OCI-LY1 (cell line): ENCODE measurements around the gene FAT1.
"Not testable (repeated sequence)": the region's sequence is repeated elsewhere in the genome, so short reads cannot be mapped to it uniquely, and the experiment has no call there.

Experiments used
- H2AFZ ChIP-seq: fragments of 200-600 bp; sonication (generic), shearing (Covaris generic); 2 replicates; pipeline ENCODE4 v1.6.0; 2014; ENCODE audit warnings: antibody characterized with exemption, mild to moderate bottlenecking, low read length
- H3F3A ChIP-seq: fragments of 200-600 bp; sonication (generic), shearing (Covaris generic); 2 replicates; pipeline ENCODE4 v1.6.0; 2014; ENCODE audit warnings: mild to moderate bottlenecking, antibody characterized with exemption, low read length, moderate library complexity; ENCODE audit not compliant: insufficient read depth
- H3K27ac ChIP-seq: fragments of 200-600 bp; sonication (generic); 2 replicates; pipeline ENCODE4 v1.5.1; 2014; ENCODE audit warnings: low read length, mixed run types, mild to moderate bottlenecking, low read depth; ENCODE audit not compliant: poor library complexity, severe bottlenecking
- H3K27me3 ChIP-seq: fragments of 200-600 bp; sonication (generic); 2 replicates; pipeline ENCODE4 v1.6.0; 2014; ENCODE audit warnings: antibody characterized with exemption, mild to moderate bottlenecking, low read length, moderate library complexity; ENCODE audit not compliant: insufficient read depth
- H3K36me3 ChIP-seq: fragments of 200-600 bp; sonication (generic); 2 replicates; pipeline ENCODE4 v1.6.1; 2014; ENCODE audit warnings: mild to moderate bottlenecking, antibody characterized with exemption, low read length, moderate library complexity, mixed read lengths; ENCODE audit not compliant: insufficient read depth
- H3K4me1 ChIP-seq: fragments of 200-600 bp; sonication (generic); 2 replicates; pipeline ENCODE4 v1.5.1; 2014; ENCODE audit warnings: mild to moderate bottlenecking, low read length, moderate library complexity; ENCODE audit not compliant: insufficient read depth, severe bottlenecking
- H3K4me2 ChIP-seq: fragments of 200-600 bp; sonication (generic), shearing (Covaris generic); 2 replicates; pipeline ENCODE4 v1.6.1; 2014; ENCODE audit warnings: low read length
- H3K4me3 ChIP-seq: fragments of 200-600 bp; sonication (generic); 2 replicates; pipeline ENCODE4 v1.5.1; 2014; ENCODE audit warnings: low read length, low read depth, mild to moderate bottlenecking, mixed read lengths; ENCODE audit not compliant: poor library complexity, severe bottlenecking
- H3K79me2 ChIP-seq: fragments of 200-600 bp; shearing (Covaris generic); 2 replicates; pipeline ENCODE4 v1.6.1; 2016; ENCODE audit warnings: mixed run types, low read length, mixed read lengths; ENCODE audit not compliant: insufficient read depth
- H3K9ac ChIP-seq: fragments of 200-600 bp; sonication (generic), shearing (Covaris generic); 2 replicates; pipeline ENCODE4 v1.6.1; 2014; ENCODE audit warnings: mild to moderate bottlenecking, low read length, mixed read lengths
- H3K9me2 ChIP-seq: fragments of 200-600 bp; sonication (generic), shearing (Covaris generic); 2 replicates; pipeline ENCODE4 v1.6.1; 2014; ENCODE audit warnings: low read depth, mild to moderate bottlenecking, low read length, mixed read lengths
- H3K9me3 ChIP-seq: fragments of 200-600 bp; shearing (Covaris generic); 2 replicates; pipeline ENCODE4 v1.6.1; 2014; ENCODE audit warnings: low read length, mixed read lengths
- H4K20me1 ChIP-seq: fragments of 200-600 bp; sonication (generic), shearing (Covaris generic); 2 replicates; pipeline ENCODE4 v1.6.0; 2016; ENCODE audit warnings: mild to moderate bottlenecking, low read length; ENCODE audit not compliant: insufficient read depth
- EZH2 ChIP-seq: fragments of 200-600 bp; sonication (generic), shearing (Covaris generic); IDR thresholded peaks from 2 replicates; pipeline ENCODE4 v1.8.0; 2017; ENCODE audit warnings: borderline replicate concordance, mixed run types, mild to moderate bottlenecking, antibody characterized with exemption, low read length, moderate library complexity, mixed read lengths
- TF ChIP-seq, protein P1 (sequence below): fragments of 200-600 bp; sonication (generic), shearing (Covaris generic); IDR thresholded peaks from 2 replicates; pipeline ENCODE4 v1.5.1; 2017; ENCODE audit warnings: mild to moderate bottlenecking, antibody characterized with exemption, low read length, moderate library complexity, mixed read lengths

The FAT1 gene

DNA sequence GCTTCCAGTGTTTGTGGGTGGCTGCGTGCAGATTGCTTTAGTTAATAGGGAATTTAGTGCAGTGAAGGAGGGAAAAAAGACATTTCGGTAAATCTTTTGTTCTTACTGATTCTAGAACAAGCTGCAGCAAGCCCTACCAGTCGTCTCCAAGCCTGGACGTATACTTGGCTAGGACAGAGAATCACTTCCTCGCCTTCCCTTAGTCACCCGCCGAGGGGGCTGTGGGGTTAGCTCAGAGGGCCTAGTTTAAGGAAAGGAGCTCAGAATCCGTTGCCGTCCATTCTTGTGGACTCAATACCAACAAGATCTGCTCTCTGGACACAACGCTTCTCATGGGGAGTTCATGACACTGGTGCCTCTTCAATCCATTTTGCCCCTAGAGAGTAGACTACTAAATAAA is 36.3 kb upstream of the FAT1 start:
- Histone ChIP-seq H2AFZ (0 out of 2 replicates have a peak overlapping the region, but pooled peaks have one; percentile 40), H3K27me3 (no peaks in the 10 kb centered on the region), H3K9me2 (no peaks in the 10 kb centered on the region), H3K79me2 (no peaks in the 10 kb centered on the region), H3K9ac (no peak overlapping the region), H3K4me2 (no peak overlapping the region), H3K27ac (peak overlapping the region; percentile 54), H3K4me3 (no peak overlapping the region), H3K9me3 (no peaks in the 10 kb centered on the region), H3K36me3 (no peaks in the 10 kb centered on the region), H4K20me1 (no peaks in the 10 kb centered on the region), H3K4me1 (peaks cover 59% of the 10 kb centered on the region), H3F3A (no peaks in the 10 kb centered on the region)
- no peak for TF ChIP-seq EZH2
- TF ChIP-seq, protein P1, sequence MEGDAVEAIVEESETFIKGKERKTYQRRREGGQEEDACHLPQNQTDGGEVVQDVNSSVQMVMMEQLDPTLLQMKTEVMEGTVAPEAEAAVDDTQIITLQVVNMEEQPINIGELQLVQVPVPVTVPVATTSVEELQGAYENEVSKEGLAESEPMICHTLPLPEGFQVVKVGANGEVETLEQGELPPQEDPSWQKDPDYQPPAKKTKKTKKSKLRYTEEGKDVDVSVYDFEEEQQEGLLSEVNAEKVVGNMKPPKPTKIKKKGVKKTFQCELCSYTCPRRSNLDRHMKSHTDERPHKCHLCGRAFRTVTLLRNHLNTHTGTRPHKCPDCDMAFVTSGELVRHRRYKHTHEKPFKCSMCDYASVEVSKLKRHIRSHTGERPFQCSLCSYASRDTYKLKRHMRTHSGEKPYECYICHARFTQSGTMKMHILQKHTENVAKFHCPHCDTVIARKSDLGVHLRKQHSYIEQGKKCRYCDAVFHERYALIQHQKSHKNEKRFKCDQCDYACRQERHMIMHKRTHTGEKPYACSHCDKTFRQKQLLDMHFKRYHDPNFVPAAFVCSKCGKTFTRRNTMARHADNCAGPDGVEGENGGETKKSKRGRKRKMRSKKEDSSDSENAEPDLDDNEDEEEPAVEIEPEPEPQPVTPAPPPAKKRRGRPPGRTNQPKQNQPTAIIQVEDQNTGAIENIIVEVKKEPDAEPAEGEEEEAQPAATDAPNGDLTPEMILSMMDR: no peak

GRCh38 chr4:186758929-186759682 is 35.5 kb upstream of the FAT1 start:
- H3K4me3 ChIP-seq: no peak overlapping the region
- no peak overlapping the region for H3K9ac ChIP-seq
- H3K9me2 ChIP-seq: no peaks in the 10 kb centered on the region
- H3K27me3 ChIP-seq: no peaks in the 10 kb centered on the region
- H2AFZ ChIP-seq: no peak overlapping the region
- no peaks in the 10 kb centered on the region for H3K9me3 ChIP-seq
- H3K4me2 ChIP-seq: no peak overlapping the region
- peaks cover 63% of the 10 kb centered on the region for H3K4me1 ChIP-seq
- H3K27ac ChIP-seq: no peak overlapping the region
- no peaks in the 10 kb centered on the region for H3F3A ChIP-seq
- no peak for TF ChIP-seq EZH2
- TF ChIP-seq, protein P1: no peak
- H3K36me3 ChIP-seq: no peaks in the 10 kb centered on the region
- H4K20me1 ChIP-seq: no peaks in the 10 kb centered on the region
- H3K79me2 ChIP-seq: no peaks in the 10 kb centered on the region

DNA sequence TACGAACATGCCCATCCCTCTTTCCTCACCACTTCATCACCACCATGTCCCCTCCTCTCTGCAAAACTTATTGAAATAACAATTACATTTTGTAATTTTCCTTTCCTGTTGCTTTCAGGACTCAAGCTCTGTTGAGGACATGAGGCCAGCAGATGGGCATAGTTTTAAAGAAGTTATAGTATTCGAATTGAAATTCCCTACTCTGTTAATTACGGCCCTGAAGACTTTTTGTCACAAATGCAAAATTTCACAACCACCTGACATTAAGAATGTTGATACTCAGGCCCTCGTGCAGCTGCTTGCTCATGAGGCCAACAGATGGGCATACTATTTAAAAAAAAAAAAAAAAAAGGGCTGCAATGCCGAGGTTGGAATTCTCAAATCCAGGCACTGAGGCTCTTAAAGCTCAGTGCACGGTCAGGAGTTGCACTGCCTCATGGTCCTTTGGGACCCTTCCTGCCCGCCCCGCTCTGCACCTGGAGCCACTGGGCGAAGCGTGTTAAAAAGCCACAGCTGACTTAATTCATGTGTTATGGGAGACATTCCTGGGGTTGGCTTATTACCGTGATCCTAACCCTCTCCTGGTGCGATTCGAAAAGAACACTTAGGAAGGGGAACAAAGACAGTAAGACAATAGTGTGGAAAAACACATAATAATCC is 34.2 kb upstream of the FAT1 start:
- Histone ChIP-seq H3K9me3 (no peaks in the 10 kb centered on the region), H3K27ac (peak overlapping the region; percentile 40), H3K79me2 (no peaks in the 10 kb centered on the region), H3F3A (no peaks in the 10 kb centered on the region), H3K9me2 (no peaks in the 10 kb centered on the region), H4K20me1 (no peaks in the 10 kb centered on the region), H2AFZ (no peak overlapping the region), H3K36me3 (no peaks in the 10 kb centered on the region), H3K4me2 (no peak overlapping the region), H3K4me3 (no peak overlapping the region), H3K4me1 (peaks cover 69% of the 10 kb centered on the region), H3K9ac (no peak overlapping the region), H3K27me3 (no peaks in the 10 kb centered on the region)
- TF ChIP-seq, protein P1: no peak
- no peak for TF ChIP-seq EZH2

DNA sequence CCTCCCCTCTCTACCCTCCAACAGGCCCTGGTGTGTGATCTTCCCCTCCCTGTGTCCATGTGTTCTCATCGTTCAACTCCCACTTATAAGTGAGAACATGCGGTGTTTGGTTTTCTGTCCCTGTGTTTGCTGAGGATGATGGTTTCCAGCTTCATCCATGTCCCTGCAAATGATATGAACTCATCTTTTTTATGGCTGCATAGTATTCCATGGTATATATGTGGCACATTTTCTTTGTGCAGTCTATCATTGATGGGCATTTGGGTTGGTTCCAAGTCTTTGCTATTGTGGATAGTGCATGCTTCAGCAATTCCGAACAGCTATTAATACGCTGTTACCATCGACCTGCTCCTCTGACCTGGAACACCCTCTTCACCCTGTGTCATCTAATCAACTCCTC is 32.9 kb upstream of the FAT1 start:
- not testable (repeated sequence) for H3F3A ChIP-seq, H4K20me1 ChIP-seq, H3K4me3 ChIP-seq, H2AFZ ChIP-seq, H3K79me2 ChIP-seq, H3K9me3 ChIP-seq, H3K4me2 ChIP-seq, H3K9ac ChIP-seq, H3K9me2 ChIP-seq, H3K36me3 ChIP-seq, H3K27me3 ChIP-seq
- peak overlapping the region; percentile 94 for H3K27ac ChIP-seq
- peaks cover 66% of the 10 kb centered on the region for H3K4me1 ChIP-seq
